ENCODE data around the gene LARGE1.

Gene LARGE1

DNA sequence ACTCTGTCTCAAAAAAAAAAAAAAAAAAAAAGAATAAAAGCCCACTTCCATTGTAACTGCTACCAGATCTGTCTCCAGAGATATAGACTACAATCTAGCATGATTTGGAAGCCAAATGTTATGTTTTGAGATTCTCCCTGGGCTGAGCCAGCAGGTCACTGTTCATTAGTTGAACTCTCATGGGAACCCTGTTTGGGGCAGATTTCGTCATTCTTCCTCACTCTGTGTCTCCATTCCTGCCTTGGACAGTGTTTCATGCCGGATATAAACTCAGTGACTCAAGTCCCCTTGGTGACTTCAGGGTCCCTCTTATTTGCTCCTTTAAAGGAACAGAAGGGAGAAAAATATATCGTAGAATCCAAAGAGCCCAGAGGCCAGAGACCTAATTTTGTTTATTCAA, 378.1 kb downstream of the LARGE1 start:
- DNase-seq = no peak

- no peak for DNase-seq
Measured at GRCh38 chr22:33539902-33540751, 380.1 kb downstream of the LARGE1 start.

- no peak for DNase-seq
Measured at GRCh38 chr22:33539202-33539901, 380.9 kb downstream of the LARGE1 start.

GRCh38 chr22:33538277-33538885, 381.9 kb downstream of the LARGE1 start:
- DNase-seq = no peak

DNA sequence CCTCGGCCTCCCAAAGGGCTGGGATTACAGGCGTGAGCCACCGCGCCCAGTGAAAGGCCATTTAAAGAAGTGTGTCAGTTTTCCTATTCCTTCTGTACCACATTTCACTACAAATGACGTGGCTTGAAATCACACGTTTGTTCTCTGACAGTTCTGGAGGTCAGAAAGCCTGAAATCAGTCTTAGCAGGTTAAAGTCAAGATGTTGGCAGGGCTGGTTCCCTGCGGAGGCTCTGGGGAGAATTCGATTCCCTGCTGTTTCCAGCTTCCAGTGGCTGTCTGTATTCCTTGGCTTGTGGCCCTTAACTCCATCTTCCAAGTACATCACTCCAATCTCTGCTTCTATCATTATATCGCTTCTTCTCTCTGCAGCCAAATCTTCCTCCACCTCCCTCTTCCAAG, 383.2 kb downstream of the LARGE1 start:
- no peak for DNase-seq

GRCh38 chr22:33535937-33536875, 384.1 kb downstream of the LARGE1 start:
- DNase-seq = no peak

- DNase-seq = no peak
Measured at GRCh38 chr22:33529424-33530113, 390.7 kb downstream of the LARGE1 start.

DNA sequence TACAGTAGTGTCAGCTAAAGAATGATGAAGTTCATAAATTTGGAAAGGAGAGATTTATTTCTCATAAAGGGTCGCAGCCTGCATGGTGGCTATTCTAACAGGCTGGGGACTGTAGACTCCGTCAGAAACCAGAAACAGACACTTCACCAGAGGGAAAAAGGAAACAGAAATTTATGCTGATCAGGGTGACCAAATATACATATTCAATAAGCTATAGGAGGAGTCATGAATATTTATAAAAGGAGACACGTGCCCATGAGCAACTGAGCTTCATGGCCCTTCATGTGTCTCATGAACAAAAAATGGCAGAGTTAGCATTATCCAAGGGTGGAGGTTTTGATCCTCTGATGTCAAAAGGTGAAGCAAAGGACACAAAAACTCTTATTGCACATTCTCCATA, 392.1 kb downstream of the LARGE1 start:
- DNase-seq = no peak

- no peak for DNase-seq
Measured at GRCh38 chr22:33526434-33527107, 393.7 kb downstream of the LARGE1 start.

DNA sequence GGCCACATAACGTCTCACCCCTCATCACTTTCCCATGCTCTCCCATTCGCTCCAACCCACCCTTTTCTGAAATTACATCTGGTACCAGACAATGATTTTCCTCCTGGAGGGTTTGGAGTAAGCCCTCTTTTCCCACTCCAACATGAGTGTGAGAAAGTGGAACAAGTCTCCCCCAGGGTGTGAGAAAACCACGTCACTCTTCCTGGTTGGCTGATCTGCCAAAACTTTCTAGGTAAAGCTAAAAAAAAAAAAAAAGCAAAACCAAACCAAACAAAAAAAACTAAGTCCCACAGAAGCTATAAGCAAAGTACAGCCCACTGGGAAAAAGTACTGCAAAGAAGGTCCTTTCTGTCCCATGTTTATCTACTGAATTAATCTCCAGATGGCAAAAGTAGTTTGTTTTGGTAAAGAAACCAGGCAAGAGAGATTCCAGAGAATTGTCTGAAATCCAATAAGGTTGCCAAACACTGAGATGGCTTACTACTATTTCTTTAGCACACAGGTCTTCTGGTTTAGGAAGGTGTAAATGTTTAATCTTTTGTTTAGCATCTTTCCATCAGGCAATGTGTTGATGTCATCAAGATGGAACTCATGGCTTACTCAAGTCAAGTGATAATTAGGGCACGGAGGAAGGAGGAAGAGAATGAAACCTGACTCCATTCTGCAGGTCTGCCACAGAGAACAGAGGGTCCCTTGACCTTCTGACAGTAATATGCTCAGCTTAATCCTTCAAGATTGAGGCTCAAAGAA, 395.6 kb downstream of the LARGE1 start:
- no peak for DNase-seq

DNA sequence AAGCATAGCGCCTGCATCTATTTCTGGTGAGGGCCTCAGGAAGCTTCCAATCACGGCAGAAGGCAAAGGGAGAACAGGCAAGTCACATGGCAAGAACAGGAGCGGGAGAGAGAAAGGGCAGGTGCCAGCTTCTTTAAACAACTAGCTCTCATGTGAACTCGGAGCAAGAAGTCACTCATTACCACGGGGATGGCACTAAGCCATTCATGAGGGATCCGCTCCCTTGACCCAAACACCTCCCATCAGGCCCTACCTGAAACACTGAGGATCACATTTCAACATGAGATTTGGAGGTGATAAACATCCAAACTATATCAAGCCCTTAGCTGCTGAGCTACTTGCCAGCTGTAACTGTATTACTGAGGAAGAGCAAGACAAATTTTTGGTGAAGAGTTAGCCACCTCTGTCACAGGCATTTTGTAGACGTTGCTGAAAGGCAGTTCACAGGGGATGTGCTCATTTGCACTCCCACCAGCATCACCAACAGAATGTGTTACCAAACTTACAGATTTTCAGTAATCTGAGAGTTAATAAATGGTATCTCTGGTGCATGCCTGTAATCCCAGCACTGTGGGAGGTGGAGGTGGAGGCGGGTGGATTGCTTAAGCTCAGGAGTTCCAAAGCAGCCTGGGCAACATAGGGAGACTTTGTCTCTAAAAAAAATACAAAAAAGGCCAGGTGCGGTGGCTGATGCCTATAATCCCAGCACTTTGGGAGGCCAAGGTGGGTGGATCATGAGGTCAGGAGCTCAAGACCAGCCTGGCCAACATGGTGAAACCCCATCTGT, 398.2 kb downstream of the LARGE1 start:
- DNase-seq = no peak

GRCh38 chr22:33520904-33521780, 399.1 kb downstream of the LARGE1 start:
- no peak for DNase-seq

- no peak for DNase-seq
Measured at GRCh38 chr22:33519974-33520903, 400.0 kb downstream of the LARGE1 start.

DNA sequence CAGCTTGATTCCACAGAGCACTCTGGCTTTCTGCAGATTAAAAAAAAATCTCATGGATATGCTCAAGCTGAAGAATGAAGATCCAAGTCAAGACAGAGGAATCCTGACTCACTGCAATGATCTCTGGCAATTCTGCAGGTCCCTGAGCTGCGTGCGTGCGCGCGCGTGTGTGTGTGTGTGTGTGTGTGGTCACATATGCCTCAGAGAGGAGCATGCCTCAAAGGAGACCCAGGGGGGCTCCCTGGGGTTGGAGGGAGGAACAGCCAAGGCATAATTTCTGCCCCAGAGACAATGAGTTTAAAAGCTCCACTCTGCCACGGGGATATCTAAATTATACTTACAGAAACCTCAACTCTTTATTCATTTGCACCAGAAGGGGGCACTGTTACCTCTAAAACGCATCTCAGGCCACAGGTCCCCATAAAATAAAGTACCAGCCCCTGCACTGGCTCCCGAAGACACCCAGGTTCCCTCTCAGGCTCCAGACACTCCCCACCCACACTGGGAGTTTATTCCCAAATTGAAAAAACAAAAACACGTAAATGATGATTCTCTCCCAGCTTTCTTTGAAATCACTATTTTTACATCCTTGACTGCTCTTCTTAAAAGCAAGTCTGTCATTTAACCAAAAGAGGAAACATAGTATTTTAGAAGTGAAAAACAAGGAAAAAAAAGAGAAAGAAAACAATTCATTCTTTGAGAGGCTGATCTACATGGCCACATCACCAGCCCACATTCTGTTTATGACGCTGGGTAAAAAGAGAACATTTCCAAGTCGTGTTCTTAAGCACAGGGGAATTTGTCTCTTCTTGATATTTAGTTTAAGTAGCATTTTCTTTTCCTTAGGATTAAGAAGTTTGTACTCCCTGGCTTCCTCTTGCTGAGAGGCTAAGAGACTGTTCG, 401.0 kb downstream of the LARGE1 start:
- peak in 1 of 2 experiments; percentile 11 for DNase-seq

DNA sequence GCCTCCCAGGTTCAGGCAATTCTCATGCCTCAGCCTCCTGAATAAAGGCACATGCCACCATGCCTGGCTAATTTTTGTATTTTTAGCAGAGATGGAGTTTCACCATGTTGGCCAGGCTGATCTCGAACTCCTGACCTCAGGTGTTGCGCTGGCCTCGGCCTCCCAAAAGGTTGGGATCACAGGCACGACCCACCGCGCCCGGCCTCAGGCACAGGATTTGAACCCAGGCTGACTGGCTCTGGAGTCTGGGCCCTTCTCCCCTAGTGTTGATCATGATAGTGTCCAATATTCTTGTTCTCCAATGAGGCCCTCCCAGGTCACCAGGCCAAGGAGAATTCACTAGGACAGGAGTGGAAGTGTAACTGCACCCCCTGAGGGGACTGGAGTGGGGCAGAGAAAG, 401.9 kb downstream of the LARGE1 start:
- no peak for DNase-seq

- DNase-seq = no peak
Measured at GRCh38 chr22:33515795-33516194, 404.5 kb downstream of the LARGE1 start.
